SW 1271 (cell line): Measurements from ENCODE around the gene RPL29.

Experiments used
- DNase-seq, 2 experiments: peaks; one replicate each; lab custom pipeline; 2025; lab: John Stamatoyannopoulos, UW

RPL29 gene

DNA sequence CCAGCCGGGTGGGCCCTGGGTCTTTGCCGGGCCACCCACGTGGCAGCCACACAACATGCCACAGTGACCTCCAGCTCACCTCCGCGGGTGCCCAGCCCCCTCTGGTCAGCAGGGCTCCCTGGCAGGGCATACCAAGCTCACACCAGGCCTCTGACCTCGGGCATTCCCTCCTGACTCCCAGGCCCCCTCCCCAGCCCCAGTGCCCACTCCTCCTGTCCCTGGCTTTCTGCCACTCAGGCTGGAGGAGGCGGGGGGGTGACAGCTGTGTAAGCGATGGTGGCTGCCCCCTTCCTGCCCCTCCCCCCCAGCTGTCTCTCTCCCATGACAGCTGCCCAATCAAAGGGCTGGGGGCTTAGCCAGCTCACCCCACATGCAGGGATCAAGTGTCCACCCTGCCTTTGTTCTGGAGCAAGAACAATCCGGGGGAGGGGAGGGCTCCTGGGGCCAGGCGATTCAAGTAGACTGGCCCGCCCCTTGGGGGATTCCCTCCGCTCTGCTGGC lies 31.7 kb downstream of the RPL29 start:
- no peak for DNase-seq

GRCh38 chr3:51962854-51963530 lies 32.7 kb downstream of the RPL29 start:
- no peak for DNase-seq

GRCh38 chr3:51961602-51962569 lies 33.8 kb downstream of the RPL29 start:
- no peak for DNase-seq

DNA sequence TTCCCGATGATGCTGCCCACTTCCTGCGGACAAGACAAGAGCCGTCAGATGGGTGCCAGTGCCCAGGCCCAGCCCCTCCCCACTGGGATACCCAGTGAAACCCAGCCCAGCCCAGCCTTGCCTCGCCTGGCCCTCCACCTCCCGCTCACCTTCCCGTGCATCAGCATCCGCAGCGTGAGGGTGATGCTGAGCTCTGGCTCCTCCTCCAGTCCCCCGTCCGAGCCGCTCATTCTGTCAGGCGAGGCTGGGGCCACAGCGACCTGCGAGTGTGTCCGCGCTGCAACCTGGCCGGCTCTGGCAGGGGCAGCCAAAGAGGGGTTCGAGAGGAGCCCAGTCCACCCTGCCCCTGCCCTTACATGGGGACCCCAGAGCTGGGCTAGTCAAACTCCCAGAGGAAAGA lies 34.7 kb downstream of the RPL29 start:
- DNase-seq = no peak

DNA sequence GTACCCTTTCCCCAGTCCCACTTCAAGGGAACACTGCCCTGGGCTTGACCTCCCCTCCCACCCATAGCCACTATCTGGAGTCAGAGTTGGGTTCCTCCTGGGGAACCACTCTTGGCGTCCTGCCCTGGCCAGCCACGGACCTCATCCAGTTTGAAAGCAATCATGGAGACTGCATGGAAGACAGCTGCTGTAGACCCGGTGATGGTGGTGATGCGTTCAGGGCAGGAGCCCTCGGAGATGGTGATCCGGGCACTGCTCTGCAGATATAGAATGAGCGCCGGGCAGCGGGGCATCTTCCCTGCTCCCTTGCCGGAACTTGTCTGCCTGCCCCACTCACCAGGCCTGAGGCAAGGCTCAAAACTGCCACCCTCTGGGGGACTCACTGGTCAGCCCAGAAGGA lies 35.3 kb downstream of the RPL29 start:
- DNase-seq = no peak

- DNase-seq = no peak
Measured at GRCh38 chr3:51959651-51960050, 36.0 kb downstream of the RPL29 start.

- DNase-seq = no peak
Measured at GRCh38 chr3:51958603-51959521, 36.8 kb downstream of the RPL29 start.

- DNase-seq = no peak
Measured at GRCh38 chr3:51957520-51958205, 38.0 kb downstream of the RPL29 start.

- DNase-seq = no peak
Measured at GRCh38 chr3:51955893-51956770, 39.6 kb downstream of the RPL29 start.

DNA sequence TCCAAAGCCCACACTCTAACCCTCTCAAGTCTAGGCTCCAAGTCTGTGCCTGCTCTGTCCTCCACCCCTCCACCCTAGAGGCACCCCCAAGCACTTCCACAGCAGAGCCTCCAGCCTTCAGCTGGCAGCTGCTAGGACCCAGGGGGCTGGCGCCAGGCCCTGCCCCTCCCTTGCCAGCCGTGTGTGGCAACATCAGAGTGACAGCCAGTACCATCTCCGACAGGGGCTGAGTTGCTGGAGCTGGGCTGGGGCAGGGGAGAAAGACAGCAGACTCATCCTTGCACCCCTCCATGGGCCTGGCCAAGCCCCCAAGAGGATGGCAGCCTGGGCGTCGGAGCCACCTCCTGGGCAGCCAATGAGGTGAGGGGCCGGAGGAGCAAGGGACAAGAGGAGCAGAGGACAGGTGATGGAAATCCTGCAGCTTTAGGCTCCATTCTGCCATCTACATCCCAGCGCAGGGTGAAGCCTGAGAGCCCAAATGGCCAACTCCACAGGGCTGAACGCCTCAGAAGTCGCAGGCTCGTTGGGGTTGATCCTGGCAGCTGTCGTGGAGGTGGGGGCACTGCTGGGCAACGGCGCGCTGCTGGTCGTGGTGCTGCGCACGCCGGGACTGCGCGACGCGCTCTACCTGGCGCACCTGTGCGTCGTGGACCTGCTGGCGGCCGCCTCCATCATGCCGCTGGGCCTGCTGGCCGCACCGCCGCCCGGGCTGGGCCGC lies 40.4 kb downstream of the RPL29 start, which contains the start of gene GPR62:
TSS of gene GPR62 (plus strand) at position 207 of the 718 bp plus-strand sequence. CDS start at position 479, 272 bp downstream.
- DNase-seq = no peak

DNA sequence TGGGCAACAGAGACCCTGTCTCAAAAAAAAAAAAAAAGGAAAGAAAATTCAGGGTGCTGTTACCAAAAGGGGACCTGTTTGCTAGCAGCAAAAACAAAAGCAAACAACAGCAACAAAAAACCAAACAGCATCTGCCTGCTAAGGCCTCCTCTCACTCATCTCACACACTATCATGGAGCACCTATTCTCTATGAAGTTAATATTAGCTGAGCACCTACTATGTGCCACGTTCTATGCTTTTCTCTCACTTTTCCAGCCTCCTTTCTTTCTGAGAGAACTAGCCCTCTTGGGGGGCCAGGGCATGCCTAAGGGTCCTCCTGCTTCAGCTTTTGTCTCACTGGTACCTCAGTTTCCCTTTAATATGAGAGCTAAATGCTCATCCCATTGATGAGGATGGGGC lies 41.0 kb downstream of the RPL29 start:
- no peak for DNase-seq

DNA sequence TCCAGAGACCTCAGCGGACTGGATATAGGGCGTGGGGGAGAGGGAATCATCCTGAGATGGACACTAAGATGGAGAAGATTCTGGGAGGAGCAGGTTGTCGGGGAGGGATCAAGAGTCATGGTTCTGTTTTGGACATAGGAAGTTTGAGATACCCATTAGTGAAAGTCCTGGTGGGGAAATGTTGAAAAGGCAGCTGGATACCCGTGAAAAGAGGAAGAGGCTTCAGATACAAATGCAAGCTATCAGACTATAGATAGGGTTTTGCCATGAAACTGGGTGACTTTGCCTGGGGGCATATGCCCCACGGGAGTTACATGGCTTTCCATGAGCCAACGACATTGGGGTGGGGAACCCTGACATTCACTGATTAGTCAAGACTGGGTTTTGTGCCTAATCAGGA lies 41.6 kb downstream of the RPL29 start:
- DNase-seq = no peak

DNA sequence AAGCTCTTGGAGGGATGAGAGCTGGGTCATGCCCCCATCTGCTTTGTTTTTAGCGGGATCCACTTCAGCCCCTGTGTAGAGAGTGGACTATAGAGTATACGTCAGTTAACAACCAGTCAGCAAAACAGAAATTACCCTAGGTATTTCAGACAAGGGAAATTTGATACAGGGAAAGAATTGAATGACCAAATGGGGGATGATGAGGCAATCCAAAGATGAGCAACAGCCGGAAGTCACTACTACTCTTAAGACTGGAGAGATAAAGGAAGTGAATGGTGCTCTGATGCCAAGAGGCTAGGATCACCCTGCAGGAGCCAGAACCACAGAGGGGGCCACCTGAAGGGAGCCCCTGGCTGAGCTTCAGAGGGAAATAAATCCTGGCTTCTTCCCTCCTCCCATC lies 42.2 kb downstream of the RPL29 start:
- DNase-seq = no peak

DNA sequence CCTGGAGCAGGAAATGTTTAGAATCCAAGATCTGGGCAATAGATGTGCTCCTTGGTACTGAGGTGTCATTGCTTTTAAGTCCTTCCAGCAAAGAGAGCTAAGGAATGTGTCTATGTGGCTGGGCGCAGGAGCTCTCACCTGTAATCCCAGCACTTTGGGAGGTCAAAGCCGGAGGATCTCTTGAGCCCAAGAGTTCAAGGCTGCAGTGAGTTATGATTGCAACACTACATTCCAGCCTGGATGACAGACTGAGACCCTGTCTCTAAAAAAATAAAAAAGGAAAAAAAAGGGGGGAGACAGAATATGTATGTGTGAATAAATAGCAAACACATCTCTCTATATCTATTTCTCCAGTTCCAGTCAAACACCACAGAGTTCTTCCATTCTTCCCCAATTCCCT lies 44.8 kb downstream of the RPL29 start:
- DNase-seq = no peak

DNA sequence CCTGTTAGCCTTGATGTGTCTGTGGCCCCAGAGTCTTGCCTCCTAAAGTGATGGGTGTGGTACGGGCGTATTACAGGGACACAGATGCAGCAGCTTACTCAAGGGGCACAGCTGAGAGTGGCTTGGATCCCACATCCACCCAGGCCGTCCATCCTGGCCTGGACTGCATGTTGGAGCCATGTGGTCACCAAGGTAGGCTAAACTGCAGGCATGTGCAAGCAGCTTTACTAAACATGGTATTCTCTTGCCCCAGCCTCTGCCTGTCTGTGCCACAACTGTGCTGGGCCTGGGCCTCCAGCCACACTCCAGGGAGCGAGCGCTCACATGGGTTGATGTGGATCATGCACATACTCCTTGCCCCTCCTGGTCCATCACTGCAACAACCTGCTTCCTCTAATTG lies 46.6 kb downstream of the RPL29 start:
- DNase-seq = no peak

GRCh38 chr3:51948016-51948580 lies 47.6 kb downstream of the RPL29 start:
- DNase-seq = no peak

DNA sequence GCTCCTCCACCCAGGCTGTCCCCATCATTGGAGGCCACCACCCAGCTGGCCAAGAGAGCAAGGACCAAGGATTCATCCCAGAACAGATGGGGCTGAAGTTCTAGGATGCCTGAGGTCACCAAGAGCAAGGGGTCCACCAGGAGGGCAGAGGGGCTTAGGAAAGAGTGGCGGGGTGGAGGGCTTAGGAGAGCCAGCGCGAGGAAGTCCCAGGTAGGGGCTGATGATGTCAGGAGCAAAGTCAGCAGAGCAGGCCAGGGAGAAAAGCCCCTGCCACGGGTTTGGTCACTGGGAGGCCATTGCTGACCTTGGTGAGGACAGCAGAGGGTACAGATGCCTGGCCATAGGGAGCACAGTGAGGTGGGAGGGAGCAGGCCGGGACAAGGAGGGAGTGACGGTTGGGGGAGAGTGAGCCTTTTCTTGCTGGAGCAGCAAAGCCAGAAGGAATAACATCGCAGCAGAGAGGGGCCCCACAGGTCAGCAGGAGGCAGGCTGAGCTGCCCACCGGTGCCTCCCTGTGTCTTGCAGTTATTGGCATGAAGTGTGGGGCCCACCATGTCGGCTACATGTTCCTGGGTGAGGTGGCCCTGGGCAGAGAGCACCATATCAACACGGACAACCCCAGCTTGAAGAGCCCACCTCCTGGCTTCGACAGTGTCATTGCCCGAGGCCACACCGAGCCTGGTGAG lies 48.3 kb downstream of the RPL29 start:
- DNase-seq = no peak

GRCh38 chr3:51946796-51947195 lies 48.9 kb downstream of the RPL29 start:
- no peak for DNase-seq
